ENCODE data around the gene NTNG1. TPM values are rescaled to one million over a fixed set of nuclear protein-coding genes. Genes with fewer than 3 reads are reported as not detected.

NTNG1 gene
- total and polyA plus RNA-seq, 8 donors = 5.7 to 28.0 (median 22.3) TPM

DNA sequence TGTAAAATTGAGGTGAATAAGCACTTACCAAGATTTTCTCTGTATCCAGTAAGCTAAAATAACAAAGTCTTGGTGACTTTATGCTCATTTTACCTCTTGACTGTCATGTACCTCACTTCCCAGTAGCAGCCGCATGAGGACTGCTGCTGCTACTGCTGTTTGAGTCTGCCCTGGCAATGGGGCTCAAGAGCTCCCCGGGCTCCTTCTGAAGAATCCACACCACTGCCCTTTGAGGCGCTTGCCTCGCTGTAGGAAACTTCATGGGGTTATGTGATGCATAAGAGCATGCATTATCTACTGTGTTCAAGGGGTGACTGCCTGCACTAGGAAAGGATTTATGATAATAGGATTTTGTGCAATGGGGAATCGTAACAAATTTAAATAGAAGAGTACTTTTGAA, 113.5 kb downstream of the NTNG1 start:
- intact Hi-C loops (cut with DNase I) = no loop called here
- H3K9me3 ChIP-seq = no peaks in the 10 kb centered on the region
- H3K27me3 ChIP-seq = no peaks in the 10 kb centered on the region
- ATAC-seq = no peak
- no peak for DNase-seq
- no peak overlapping the region for H3K27ac ChIP-seq
- no peak overlapping the region for H3K4me3 ChIP-seq
- TF ChIP-seq, protein P1, sequence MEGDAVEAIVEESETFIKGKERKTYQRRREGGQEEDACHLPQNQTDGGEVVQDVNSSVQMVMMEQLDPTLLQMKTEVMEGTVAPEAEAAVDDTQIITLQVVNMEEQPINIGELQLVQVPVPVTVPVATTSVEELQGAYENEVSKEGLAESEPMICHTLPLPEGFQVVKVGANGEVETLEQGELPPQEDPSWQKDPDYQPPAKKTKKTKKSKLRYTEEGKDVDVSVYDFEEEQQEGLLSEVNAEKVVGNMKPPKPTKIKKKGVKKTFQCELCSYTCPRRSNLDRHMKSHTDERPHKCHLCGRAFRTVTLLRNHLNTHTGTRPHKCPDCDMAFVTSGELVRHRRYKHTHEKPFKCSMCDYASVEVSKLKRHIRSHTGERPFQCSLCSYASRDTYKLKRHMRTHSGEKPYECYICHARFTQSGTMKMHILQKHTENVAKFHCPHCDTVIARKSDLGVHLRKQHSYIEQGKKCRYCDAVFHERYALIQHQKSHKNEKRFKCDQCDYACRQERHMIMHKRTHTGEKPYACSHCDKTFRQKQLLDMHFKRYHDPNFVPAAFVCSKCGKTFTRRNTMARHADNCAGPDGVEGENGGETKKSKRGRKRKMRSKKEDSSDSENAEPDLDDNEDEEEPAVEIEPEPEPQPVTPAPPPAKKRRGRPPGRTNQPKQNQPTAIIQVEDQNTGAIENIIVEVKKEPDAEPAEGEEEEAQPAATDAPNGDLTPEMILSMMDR (IDR thresholded peaks at IDR 0.05) = no peak
- no peaks in the 10 kb centered on the region for H3K4me1 ChIP-seq
- H3K36me3 ChIP-seq = no peaks in the 10 kb centered on the region

DNA sequence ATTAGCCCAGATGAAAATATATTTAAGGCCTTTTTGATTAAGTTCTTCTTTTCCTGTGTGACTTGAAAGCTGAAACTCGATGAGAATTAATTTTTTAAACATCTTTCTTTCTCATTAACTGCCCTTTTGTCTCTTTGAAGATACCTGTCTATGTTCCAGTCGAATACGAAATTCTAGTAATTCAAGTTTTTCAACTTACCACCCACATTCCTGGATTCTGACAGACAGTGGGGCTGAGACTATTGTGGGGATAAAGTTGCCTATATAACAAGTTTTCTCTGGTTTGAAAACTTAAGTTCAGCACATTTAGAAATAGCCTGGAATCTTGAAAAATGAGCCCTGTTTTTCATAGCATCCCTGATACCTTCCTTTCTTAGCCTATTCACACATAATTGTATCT, 114.6 kb downstream of the NTNG1 start:
- Histone ChIP-seq H3K4me3 (no peak overlapping the region), H3K36me3 (no peaks in the 10 kb centered on the region), H3K27ac (no peak overlapping the region), H3K4me1 (no peaks in the 10 kb centered on the region), H3K9me3 (no peaks in the 10 kb centered on the region), H3K27me3 (no peaks in the 10 kb centered on the region)
- ATAC-seq (no peak), DNase-seq (no peak)
- intact Hi-C loops (cut with DNase I) = no loop called here
- TF ChIP-seq, protein P1 (IDR thresholded peaks at IDR 0.05) = no peak

DNA sequence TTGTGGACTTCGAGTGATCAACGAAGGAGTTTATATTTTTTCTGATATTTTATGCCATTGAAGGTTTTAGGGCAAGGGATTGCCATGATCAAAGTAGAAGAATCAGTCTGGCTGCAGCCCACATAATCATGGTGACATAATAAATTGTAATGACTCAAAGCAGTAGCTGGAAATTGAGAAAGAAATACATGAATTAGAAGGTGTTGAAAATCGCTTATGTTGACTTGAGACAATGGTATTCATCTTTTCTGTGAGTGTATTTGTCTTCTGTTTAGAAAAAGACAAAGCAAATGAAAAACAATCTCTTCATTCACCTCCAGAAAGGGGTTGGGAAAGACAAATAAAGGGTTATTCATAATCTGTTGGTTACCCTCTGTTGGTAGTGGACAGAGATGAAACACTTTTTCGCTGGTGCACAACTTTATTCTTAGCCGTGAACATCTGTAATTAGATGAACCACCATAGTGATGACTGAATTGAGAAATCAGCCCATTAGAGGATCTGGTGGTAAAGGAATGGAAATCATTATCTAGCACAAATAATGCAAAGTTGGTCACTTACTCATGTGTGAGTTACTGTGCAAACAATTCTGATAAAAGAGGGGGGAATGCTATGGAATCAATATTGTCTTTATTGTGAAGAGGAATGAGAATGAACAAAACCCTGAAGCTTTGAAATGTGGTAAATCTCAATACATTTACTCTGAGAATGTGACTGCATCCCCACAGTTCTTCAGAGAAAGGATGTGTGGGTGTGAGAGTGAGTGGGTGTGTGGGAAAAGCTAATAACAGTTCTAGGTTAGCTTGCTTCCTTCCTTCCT, 121.8 kb downstream of the NTNG1 start:
- no peak for ATAC-seq
- Histone ChIP-seq H3K36me3 (no peaks in the 10 kb centered on the region), H3K4me3 (no peak overlapping the region), H3K27ac (no peak overlapping the region), H3K4me1 (no peaks in the 10 kb centered on the region), H3K27me3 (no peaks in the 10 kb centered on the region), H3K9me3 (no peaks in the 10 kb centered on the region)
- intact Hi-C loops (cut with DNase I) = no loop called here
- no peak for DNase-seq
- TF ChIP-seq, protein P1 (IDR thresholded peaks at IDR 0.05) = no peak

DNA sequence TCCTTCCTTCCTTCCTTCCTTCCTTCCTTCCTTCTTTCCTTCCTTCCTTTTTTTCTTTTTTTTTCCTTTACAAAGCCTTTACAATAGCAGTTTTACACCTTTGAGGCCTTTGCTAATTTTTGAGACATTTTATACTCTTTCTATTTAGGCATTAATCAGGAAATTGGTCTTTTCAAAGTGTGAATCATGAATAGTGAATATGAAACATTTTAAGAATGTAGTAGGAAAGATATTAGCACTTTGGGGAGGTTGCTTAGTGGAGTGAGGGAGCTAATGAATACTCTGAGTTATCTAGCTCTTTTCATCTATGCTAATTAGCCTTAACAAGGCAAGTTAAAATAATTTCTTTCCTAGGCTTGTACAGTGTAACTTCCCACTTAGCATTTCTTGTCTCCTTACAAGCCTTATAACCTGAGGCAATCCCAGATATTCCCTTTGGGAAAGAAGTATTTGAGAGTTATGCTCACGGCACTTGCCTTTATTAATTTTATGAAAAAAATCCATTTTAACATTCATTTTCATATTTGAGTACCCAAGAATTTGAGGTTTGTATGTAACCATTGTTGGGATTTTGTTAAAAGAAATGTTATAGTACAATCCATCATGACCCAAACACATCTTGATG, 122.6 kb downstream of the NTNG1 start:
- no peak overlapping the region for H3K4me3 ChIP-seq
- H3K36me3 ChIP-seq = no peaks in the 10 kb centered on the region
- no peaks in the 10 kb centered on the region for H3K27me3 ChIP-seq
- H3K4me1 ChIP-seq = no peaks in the 10 kb centered on the region
- TF ChIP-seq, protein P1 (IDR thresholded peaks at IDR 0.05) = no peak
- H3K9me3 ChIP-seq = no peaks in the 10 kb centered on the region
- DNase-seq (no peak), ATAC-seq (no peak)
- H3K27ac ChIP-seq = no peak overlapping the region
- intact Hi-C loops (cut with DNase I) = no loop called here

DNA sequence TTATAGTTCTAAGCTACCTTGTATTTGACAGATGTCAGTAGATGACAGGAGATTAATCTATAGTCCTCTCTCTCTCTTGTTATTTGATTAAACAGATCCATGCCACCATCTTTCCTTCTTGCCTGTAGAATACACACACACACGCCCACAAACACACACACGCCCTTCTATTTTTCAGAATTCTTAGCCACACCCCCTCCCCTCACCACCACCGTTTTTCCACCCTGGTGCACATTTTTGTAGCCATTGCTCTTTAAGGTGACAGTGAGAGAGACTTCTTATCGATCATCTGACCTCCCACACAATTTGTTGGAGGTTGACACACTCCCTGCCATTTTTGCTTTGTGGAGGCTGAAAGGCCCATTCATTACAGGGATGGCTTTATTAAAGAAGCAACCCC, 123.2 kb downstream of the NTNG1 start:
- H3K27me3 ChIP-seq = no peaks in the 10 kb centered on the region
- intact Hi-C loops (cut with DNase I) = no loop called here
- no peaks in the 10 kb centered on the region for H3K36me3 ChIP-seq
- TF ChIP-seq, protein P1 (IDR thresholded peaks at IDR 0.05) = no peak
- DNase-seq (no peak), ATAC-seq (no peak)
- H3K9me3 ChIP-seq = no peaks in the 10 kb centered on the region
- H3K4me1 ChIP-seq = no peaks in the 10 kb centered on the region
- no peak overlapping the region for H3K4me3 ChIP-seq
- H3K27ac ChIP-seq = no peak overlapping the region
